ENCODE measurements around the gene VEZT.

The VEZT gene

DNA sequence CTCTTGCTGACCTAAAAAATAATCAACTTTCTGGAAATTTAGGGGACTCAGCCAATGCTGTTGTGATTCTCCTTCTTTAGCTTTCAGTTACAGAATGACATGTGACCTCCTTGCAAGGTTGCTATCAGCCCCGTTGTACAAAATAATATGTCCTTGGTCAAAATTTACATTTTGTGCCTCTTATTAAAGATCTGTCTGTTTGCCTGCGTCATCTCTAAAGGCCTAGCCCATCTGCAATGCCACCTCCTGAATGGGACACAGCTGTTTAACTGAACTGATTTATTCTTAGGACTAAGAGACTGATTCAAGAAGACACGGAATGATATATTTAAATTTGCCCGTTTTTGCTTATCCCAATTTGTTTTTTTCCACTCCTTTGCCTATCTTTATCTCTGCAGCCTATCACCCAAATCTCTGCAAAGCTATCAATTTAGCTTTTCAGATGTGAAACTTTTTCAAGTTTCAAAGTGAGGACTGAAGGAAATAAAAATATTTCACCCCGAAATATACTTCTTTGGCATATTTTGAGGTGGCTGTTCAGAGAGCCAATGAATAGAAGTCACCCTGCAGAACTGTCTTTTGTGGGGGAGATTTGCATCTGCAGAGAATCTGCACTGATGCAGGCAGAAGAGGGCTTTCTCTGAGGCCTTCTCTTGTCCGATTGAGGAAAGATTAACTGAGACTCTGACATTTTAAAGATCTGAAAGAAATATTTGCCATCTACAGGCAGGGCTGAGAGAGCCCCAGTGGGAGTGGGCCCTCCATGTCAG lies 126.0 kb downstream of the VEZT start:
- no peak for TF ChIP-seq CEBPB (IDR thresholded peaks at IDR 0.05)
- TF ChIP-seq ZBTB7A (IDR thresholded peaks at IDR 0.05; ENCODE audit: low read depth), result no peak
- TF ChIP-seq NFIC (IDR thresholded peaks at IDR 0.05), result no peak
- TF ChIP-seq MAX (IDR thresholded peaks at IDR 0.05), result no peak
- TF ChIP-seq, protein P1, sequence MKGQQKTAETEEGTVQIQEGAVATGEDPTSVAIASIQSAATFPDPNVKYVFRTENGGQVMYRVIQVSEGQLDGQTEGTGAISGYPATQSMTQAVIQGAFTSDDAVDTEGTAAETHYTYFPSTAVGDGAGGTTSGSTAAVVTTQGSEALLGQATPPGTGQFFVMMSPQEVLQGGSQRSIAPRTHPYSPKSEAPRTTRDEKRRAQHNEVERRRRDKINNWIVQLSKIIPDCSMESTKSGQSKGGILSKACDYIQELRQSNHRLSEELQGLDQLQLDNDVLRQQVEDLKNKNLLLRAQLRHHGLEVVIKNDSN (IDR thresholded peaks at IDR 0.05), result no peak
- TF ChIP-seq FOXM1 (IDR thresholded peaks at IDR 0.05; ENCODE audit: borderline replicate concordance, low read depth), result no peak
- TF ChIP-seq TAF1 (IDR thresholded peaks at IDR 0.05; ENCODE audit: low read depth), result no peak
- no peak for TF ChIP-seq CREB1 (IDR thresholded peaks at IDR 0.05; ENCODE audit: low read depth)
- no peak for TF ChIP-seq RAD21 (IDR thresholded peaks at IDR 0.05; ENCODE audit: low read depth)
- TF ChIP-seq, protein P2, sequence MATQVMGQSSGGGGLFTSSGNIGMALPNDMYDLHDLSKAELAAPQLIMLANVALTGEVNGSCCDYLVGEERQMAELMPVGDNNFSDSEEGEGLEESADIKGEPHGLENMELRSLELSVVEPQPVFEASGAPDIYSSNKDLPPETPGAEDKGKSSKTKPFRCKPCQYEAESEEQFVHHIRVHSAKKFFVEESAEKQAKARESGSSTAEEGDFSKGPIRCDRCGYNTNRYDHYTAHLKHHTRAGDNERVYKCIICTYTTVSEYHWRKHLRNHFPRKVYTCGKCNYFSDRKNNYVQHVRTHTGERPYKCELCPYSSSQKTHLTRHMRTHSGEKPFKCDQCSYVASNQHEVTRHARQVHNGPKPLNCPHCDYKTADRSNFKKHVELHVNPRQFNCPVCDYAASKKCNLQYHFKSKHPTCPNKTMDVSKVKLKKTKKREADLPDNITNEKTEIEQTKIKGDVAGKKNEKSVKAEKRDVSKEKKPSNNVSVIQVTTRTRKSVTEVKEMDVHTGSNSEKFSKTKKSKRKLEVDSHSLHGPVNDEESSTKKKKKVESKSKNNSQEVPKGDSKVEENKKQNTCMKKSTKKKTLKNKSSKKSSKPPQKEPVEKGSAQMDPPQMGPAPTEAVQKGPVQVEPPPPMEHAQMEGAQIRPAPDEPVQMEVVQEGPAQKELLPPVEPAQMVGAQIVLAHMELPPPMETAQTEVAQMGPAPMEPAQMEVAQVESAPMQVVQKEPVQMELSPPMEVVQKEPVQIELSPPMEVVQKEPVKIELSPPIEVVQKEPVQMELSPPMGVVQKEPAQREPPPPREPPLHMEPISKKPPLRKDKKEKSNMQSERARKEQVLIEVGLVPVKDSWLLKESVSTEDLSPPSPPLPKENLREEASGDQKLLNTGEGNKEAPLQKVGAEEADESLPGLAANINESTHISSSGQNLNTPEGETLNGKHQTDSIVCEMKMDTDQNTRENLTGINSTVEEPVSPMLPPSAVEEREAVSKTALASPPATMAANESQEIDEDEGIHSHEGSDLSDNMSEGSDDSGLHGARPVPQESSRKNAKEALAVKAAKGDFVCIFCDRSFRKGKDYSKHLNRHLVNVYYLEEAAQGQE (IDR thresholded peaks at IDR 0.05; ENCODE audit: low read depth), result no peak
- no peak for TF ChIP-seq EP300 (IDR thresholded peaks at IDR 0.05; ENCODE audit: borderline replicate concordance)

GRCh38 chr12:95349291-95349690 lies 131.7 kb downstream of the VEZT start:
- TF ChIP-seq EGR1 (IDR thresholded peaks at IDR 0.05) (no peak), EP300 (IDR thresholded peaks at IDR 0.05; ENCODE audit: borderline replicate concordance) (no peak), RAD21 (IDR thresholded peaks at IDR 0.05; ENCODE audit: low read depth) (no peak), ZBTB7A (IDR thresholded peaks at IDR 0.05; ENCODE audit: low read depth) (no peak), FOXM1 (IDR thresholded peaks at IDR 0.05; ENCODE audit: borderline replicate concordance, low read depth) (no peak), TAF1 (IDR thresholded peaks at IDR 0.05; ENCODE audit: low read depth) (no peak)
- TF ChIP-seq, protein P2 (IDR thresholded peaks at IDR 0.05; ENCODE audit: low read depth), result no peak

- no peak for TF ChIP-seq RAD21 (IDR thresholded peaks at IDR 0.05; ENCODE audit: low read depth)
- no peak for TF ChIP-seq ZBTB7A (IDR thresholded peaks at IDR 0.05; ENCODE audit: low read depth)
- TF ChIP-seq FOXM1 (IDR thresholded peaks at IDR 0.05; ENCODE audit: borderline replicate concordance, low read depth), result no peak
- no peak for TF ChIP-seq YY1 (IDR thresholded peaks at IDR 0.05; ENCODE audit: low read depth)
- TF ChIP-seq TCF12 (IDR thresholded peaks at IDR 0.05; ENCODE audit: low read depth), result no peak
- no peak for TF ChIP-seq TEAD4 (IDR thresholded peaks at IDR 0.05)
- no peak for TF ChIP-seq EGR1 (IDR thresholded peaks at IDR 0.05)
- TF ChIP-seq TAF1 (IDR thresholded peaks at IDR 0.05; ENCODE audit: low read depth), result no peak
- TF ChIP-seq EP300 (IDR thresholded peaks at IDR 0.05; ENCODE audit: borderline replicate concordance), result no peak
These were observed 134.1 kb downstream of the VEZT start for GRCh38 chr12:95351748-95352147.

All from Ishikawa (cell line).